HepG2 (cell line): ENCODE measurements around the gene CACNA1C. TPM values are rescaled to one million over a fixed set of nuclear protein-coding genes. Genes with fewer than 3 reads are reported as not detected.

Experiments used
- ATAC-seq: fragments of 200-7000 bp; cut with Tn5 transposase; 3 replicates; pipeline ENCODE4 v1.9.1; 2020; ENCODE audit warnings: mild to moderate bottlenecking, moderate library complexity
- BruUV-seq: library from RNA; stranded (reverse); fragments of 400-500 nt; replicated peaks from 2 replicates; lab custom pipeline; 2021; lab: Mats Ljungman, UMichigan
- CTCF ChIA-PET: fragments of 300-600 bp; formaldehyde crosslinking; extraction: SDS; loops from one replicate; lab custom pipeline; 2021; ENCODE audit warnings: low total read pairs, inconsistent platforms, low intra/inter-chr PET ratio; lab: Yijun Ruan, JAX
- POLR2A ChIA-PET: fragments of 350-600 bp; sonication (Branson Sonifier 250); formaldehyde crosslinking; loops from one replicate; lab custom pipeline; 2020; ENCODE audit warnings: antibody characterized with exemption, inconsistent platforms; lab: Yijun Ruan, JAX
- DNase-seq: peaks from one replicate; pipeline ENCODE4 v3.0.0-alpha.2; 2015; ENCODE audit warnings: low spot score
- FAIRE-seq: peaks from 3 replicates; lab custom pipeline; 2011; peaks lifted over from hg19 to GRCh38; lab: Jason Lieb, UNC
- H2AFZ ChIP-seq: one replicate; pipeline ENCODE4 v1.6.1; 2011; ENCODE audit warnings: low read length, inconsistent platforms
- H3K27ac ChIP-seq: fragments of 300-600 bp; 3 replicates; pipeline ENCODE4 v1.8.0; 2011; ENCODE audit warnings: mixed run types, mild to moderate bottlenecking, mixed read lengths, low read length, inconsistent platforms; ENCODE audit not compliant: insufficient read depth; ENCODE audit errors: extremely low read length
- H3K27me3 ChIP-seq, 2 experiments: fragments of 200-600 bp in 1 of 2; 2 replicates in 1 of 2; 3 replicates in 1 of 2; pipeline versions ENCODE4 v1.6.0 to v1.8.0; 2011; ENCODE audit warnings: low read length in 2 of 2, mild to moderate bottlenecking in 2 of 2, moderate library complexity in 2 of 2, inconsistent platforms in 1 of 2; ENCODE audit not compliant: insufficient read depth in 2 of 2, control insufficient read depth in 1 of 2
- H3K36me3 ChIP-seq, 2 experiments: fragments of 200-600 bp in 1 of 2; replicated peaks in 1 of 2; 2 replicates in 1 of 2; 3 replicates in 1 of 2; pipeline versions ENCODE4 v1.5.1 to v1.8.0; 2011; ENCODE audit warnings: low read length in 2 of 2, inconsistent platforms in 1 of 2; ENCODE audit not compliant: insufficient read depth in 2 of 2, control insufficient read depth in 1 of 2
- H3K4me1 ChIP-seq: 2 replicates; pipeline ENCODE4 v1.5.1; 2012; ENCODE audit warnings: low read length, inconsistent platforms; ENCODE audit not compliant: insufficient read depth
- H3K4me2 ChIP-seq: 2 replicates; pipeline ENCODE4 v1.6.0; 2011; ENCODE audit warnings: low read depth, low read length, inconsistent platforms
- H3K4me3 ChIP-seq, 3 experiments: fragments of 200-600 bp in 1 of 3; sonication (generic), shearing (Covaris generic) in 1 of 3; replicated peaks in 1 of 3; 2 replicates each; pipeline ENCODE4 v1.5.1; 2011 to 2016; ENCODE audit warnings: low read length in 3 of 3, inconsistent platforms in 2 of 3, low read depth in 2 of 3, mild to moderate bottlenecking in 2 of 3, control low read depth in 1 of 3, mixed read lengths in 1 of 3; ENCODE audit not compliant: insufficient read depth in 1 of 3
- H3K79me2 ChIP-seq: one replicate; pipeline ENCODE4 v1.6.1; 2011; ENCODE audit warnings: low read length, inconsistent platforms; ENCODE audit not compliant: insufficient read depth
- H3K9ac ChIP-seq: 2 replicates; pipeline ENCODE4 v1.6.0; 2011; ENCODE audit warnings: mild to moderate bottlenecking, low read depth, low read length, inconsistent platforms; ENCODE audit not compliant: insufficient read depth
- H3K9me3 ChIP-seq: 2 replicates; pipeline ENCODE4 v1.5.1; 2012; ENCODE audit warnings: mild to moderate bottlenecking, low read length
- H4K20me1 ChIP-seq: 2 replicates; pipeline ENCODE4 v1.6.0; 2011; ENCODE audit warnings: inconsistent platforms, mild to moderate bottlenecking, low read length, moderate library complexity; ENCODE audit not compliant: insufficient read depth
- ARHGAP35 ChIP-seq: sonication (generic); formaldehyde crosslinking; IDR thresholded peaks from 2 replicates; pipeline ENCODE4 v1.9.0; 2022; ENCODE audit warnings: mild to moderate bottlenecking, inconsistent platforms, moderate library complexity, missing genetic modification reagents, borderline replicate concordance
- ATF3 ChIP-seq: sonication (generic); formaldehyde crosslinking; IDR thresholded peaks from 2 replicates; pipeline ENCODE4 v1.4.0; 2020; ENCODE audit warnings: missing genetic modification reagents
- CENPT ChIP-seq: sonication (generic); formaldehyde crosslinking; IDR thresholded peaks from 2 replicates; pipeline ENCODE4 v1.8.0; 2022; ENCODE audit warnings: low read depth, mild to moderate bottlenecking, moderate library complexity, missing genetic modification reagents
- ERF ChIP-seq: IDR thresholded peaks from 2 replicates; pipeline ENCODE4 v1.6.1; 2018; ENCODE audit warnings: missing biosample characterization, missing genetic modification reagents
- FOXJ3 ChIP-seq: sonication (generic); formaldehyde crosslinking; IDR thresholded peaks from 2 replicates; pipeline ENCODE4 v1.4.0; 2020; ENCODE audit warnings: missing genetic modification reagents, mild to moderate bottlenecking, borderline replicate concordance
- GPBP1L1 ChIP-seq: sonication (generic); formaldehyde crosslinking; IDR thresholded peaks from 2 replicates; pipeline ENCODE4 v1.5.0; 2020; ENCODE audit warnings: mild to moderate bottlenecking, missing genetic modification reagents
- MLXIP ChIP-seq: sonication (generic); formaldehyde crosslinking; IDR thresholded peaks from 2 replicates; pipeline ENCODE4 v1.9.0; 2021; ENCODE audit warnings: missing genetic modification reagents, borderline replicate concordance
- PAWR ChIP-seq: sonication (generic); formaldehyde crosslinking; IDR thresholded peaks from 2 replicates; pipeline ENCODE4 v1.4.0; 2020; ENCODE audit warnings: missing genetic modification reagents, mild to moderate bottlenecking, borderline replicate concordance
- RBFOX2 ChIP-seq: fragments of 200-400 bp; formaldehyde crosslinking; IDR thresholded peaks from 2 replicates; pipeline ENCODE4 v1.6.1; 2017; ENCODE audit warnings: low read depth, mild to moderate bottlenecking, low read length
- RELA ChIP-seq: sonication (generic); formaldehyde crosslinking; IDR thresholded peaks from 2 replicates; pipeline ENCODE4 v1.4.0; 2020; ENCODE audit warnings: missing genetic modification reagents
- SMYD3 ChIP-seq: sonication (generic); formaldehyde crosslinking; IDR thresholded peaks from 2 replicates; pipeline ENCODE4 v1.8.1; 2023; ENCODE audit warnings: mild to moderate bottlenecking, missing genetic modification reagents
- TFE3 ChIP-seq: IDR thresholded peaks from 2 replicates; pipeline ENCODE4 v1.6.1; 2016
- TRIM22 ChIP-seq: fragments of 450-650 bp; IDR thresholded peaks from 2 replicates; pipeline ENCODE4 v1.6.1; 2017
- ZBTB7A ChIP-seq: sonication (generic); formaldehyde crosslinking; IDR thresholded peaks from 2 replicates; pipeline ENCODE4 v1.8.0; 2022; ENCODE audit warnings: mild to moderate bottlenecking, missing genetic modification reagents
- ZNF232 ChIP-seq: sonication (generic); formaldehyde crosslinking; IDR thresholded peaks from 2 replicates; pipeline ENCODE4 v1.4.0; 2020; ENCODE audit warnings: missing genetic modification reagents, borderline replicate concordance
- ZNF274 ChIP-seq: sonication (generic); formaldehyde crosslinking; IDR thresholded peaks from 2 replicates; pipeline ENCODE4 v1.5.1; 2020; ENCODE audit warnings: mild to moderate bottlenecking, missing genetic modification reagents
- ZNF282 ChIP-seq: fragments of 450-650 bp; IDR thresholded peaks from 2 replicates; pipeline ENCODE4 v1.6.1; 2018; ENCODE audit not compliant: partially characterized antibody
- ZNF768 ChIP-seq: sonication (generic); formaldehyde crosslinking; IDR thresholded peaks from 2 replicates; pipeline ENCODE4 v1.4.0; 2020; ENCODE audit warnings: missing genetic modification reagents
- ZNF777 ChIP-seq: sonication (generic); formaldehyde crosslinking; IDR thresholded peaks from 2 replicates; pipeline ENCODE4 v1.4.0; 2020; ENCODE audit warnings: missing genetic modification reagents
- WGBS: methylation state at CpG from one replicate; pipeline ENCODE4 v1.1.6; 2017; ENCODE audit warnings: low lambda C conversion rate; 5-methylcytosine and 5-hydroxymethylcytosine counted together
- in situ Hi-C: cut with HindIII; loops from 2 replicates; pipeline ENCODE4 v1.10.0; 2017; ENCODE audit warnings: low pct_unique_long_range_greater_than_20kb; ENCODE audit not compliant: extremely low pct_ligation_motif_present
- intact Hi-C: fragments of 100-400 bp; cut with micrococcal nuclease; formaldehyde crosslinking; loops from one replicate; pipeline ENCODE4 v1.10.0; 2022; ENCODE audit not compliant: unreplicated experiment
- polyA plus RNA-seq, 8 experiments: library from polyadenylated mRNA; depleted of rRNA in 3 of 8; stranded (reverse) in 7 of 8; unstranded in 1 of 8; fragments of >200 nt; fragmentation: Illumina TruSeq in 4 of 8; extraction: Trizol in 4 of 8; gene quantifications; 2 replicates each; pipeline versions ENCODE4 v1.2.1 to v1.2.3, GENCODE V29; 2011 to 2016; ENCODE audit warnings: low read depth in 4 of 8, missing spikeins in 1 of 8, mixed read lengths in 1 of 8; ENCODE audit not compliant: insufficient read depth in 1 of 8
- total RNA-seq, 5 experiments: library from RNA; depleted of rRNA; stranded (reverse); fragments of >200 nt; fragmentation: Illumina TruSeq; extraction: Trizol; gene quantifications; 2 replicates each; pipeline ENCODE4 v1.2.3, GENCODE V29; 2016; ENCODE audit warnings: low read depth in 1 of 5

Gene CACNA1C
- total and polyA plus RNA-seq, 2 of the 13 experiments (the other 11 are each of a cell fraction or from before 2014, with no cell fraction given), result not detected

GRCh38 chr12:2686280-2686646, 633.5 kb downstream of the CACNA1C start (continued):
- TF ChIP-seq SMYD3 (CRISPR knock-in tag) (no peak), ZNF282 (no peak), GPBP1L1 (CRISPR knock-in tag) (no peak), ERF (CRISPR knock-in tag) (no peak), ARHGAP35 (CRISPR knock-in tag) (no peak), ZBTB7A (CRISPR knock-in tag) (no peak), PAWR (CRISPR knock-in tag) (no peak), ZNF768 (CRISPR knock-in tag) (no peak), FOXJ3 (no peak)
- TF ChIP-seq, all 625 proteins: peak for 0

- no peaks in the 10 kb centered on the region for H3K36me3 ChIP-seq
- no peak overlapping the region for H3K4me3 ChIP-seq
- CTCF ChIA-PET, result no interaction called here
- intact Hi-C loops, result no loop called here
- POLR2A ChIA-PET, result no interaction called here
- no TSS peak for BruUV-seq
- no peaks in the 10 kb centered on the region for H3K9me3 ChIP-seq
- no peaks in the 10 kb centered on the region for H4K20me1 ChIP-seq
- no peak overlapping the region for H2AFZ ChIP-seq
- 0% methylated on average over 5 of the region's 5 CpGs for WGBS
- DNase-seq (no peak), FAIRE-seq (no peak), ATAC-seq (no peak)
- H3K79me2 ChIP-seq, result no peaks in the 10 kb centered on the region
- no peak overlapping the region for H3K4me2 ChIP-seq
- no peak overlapping the region for H3K9ac ChIP-seq
- H3K27me3 ChIP-seq, result peaks cover 0 to 45% of the 10 kb centered on the region in 2 experiments; a peak in 4 of 5 replicates
- in situ Hi-C loops, result no loop called here
- no peak overlapping the region for H3K27ac ChIP-seq
- no peaks in the 10 kb centered on the region for H3K4me1 ChIP-seq
- TF ChIP-seq ZNF274 (CRISPR knock-in tag) (no peak), TFE3 (CRISPR knock-in tag) (no peak), CENPT (CRISPR knock-in tag) (no peak), ZNF232 (CRISPR knock-in tag) (no peak), ATF3 (CRISPR knock-in tag) (no peak), MLXIP (no peak), RBFOX2 (no peak), RELA (CRISPR knock-in tag) (no peak), TRIM22 (no peak), ZNF777 (CRISPR knock-in tag) (no peak)
Observed at GRCh38 chr12:2687058-2687457, 634.3 kb downstream of the CACNA1C start.
